Raji (cell line): Measurements from ENCODE around the gene APMAP.

Experiments used
- POLR2A ChIP-seq: IDR thresholded peaks from 2 replicates; pipeline ENCODE4 v1.6.1; 2011; ENCODE audit warnings: low read depth, low read length, control low read depth; ENCODE audit not compliant: insufficient read depth

APMAP gene

GRCh38 chr20:24992487-24993205, at the start of gene APMAP:
TSS of gene APMAP (minus strand) at chr20:24992751. CDS start at chr20:24992688, 63 bp downstream.
- peak; percentile 95 for TF ChIP-seq POLR2A

- TF ChIP-seq POLR2A = no peak
Observed at GRCh38 chr20:25041813-25042530, 49.4 kb upstream of the APMAP start.

- TF ChIP-seq POLR2A = no peak
Observed at GRCh38 chr20:25040438-25040831, 47.9 kb upstream of the APMAP start.

GRCh38 chr20:25039697-25040437, 47.3 kb upstream of the APMAP start:
- no peak for TF ChIP-seq POLR2A

- no peak for TF ChIP-seq POLR2A
Observed at GRCh38 chr20:25038591-25039015, 46.1 kb upstream of the APMAP start.

GRCh38 chr20:25038103-25038410, 45.5 kb upstream of the APMAP start:
- no peak for TF ChIP-seq POLR2A

GRCh38 chr20:25037288-25038102, 44.9 kb upstream of the APMAP start:
- peak; percentile 18; the same call in 1 of the 2 replicates for TF ChIP-seq POLR2A

- TF ChIP-seq POLR2A = no peak
Observed at GRCh38 chr20:25036331-25036936, 43.9 kb upstream of the APMAP start.

- TF ChIP-seq POLR2A = peak; percentile 18; the same call in 1 of the 2 replicates
Observed at GRCh38 chr20:25035921-25036320, 43.4 kb upstream of the APMAP start.

- no peak for TF ChIP-seq POLR2A
Observed at GRCh38 chr20:25033924-25034300, 41.4 kb upstream of the APMAP start.

GRCh38 chr20:25033265-25033923, 40.8 kb upstream of the APMAP start:
- TF ChIP-seq POLR2A = no peak

GRCh38 chr20:25032478-25033264, 40.1 kb upstream of the APMAP start:
- TF ChIP-seq POLR2A = no peak

- TF ChIP-seq POLR2A = no peak
Observed at GRCh38 chr20:25032065-25032477, 39.5 kb upstream of the APMAP start.
